ENCODE measurements around the gene PDE8A. TPM values are rescaled to one million over a fixed set of nuclear protein-coding genes. Genes with fewer than 3 reads are reported as not detected.

PDE8A gene
- total and polyA plus RNA-seq, 4 donors, result 11.2 to 47.5 (median 16.6) TPM

DNA sequence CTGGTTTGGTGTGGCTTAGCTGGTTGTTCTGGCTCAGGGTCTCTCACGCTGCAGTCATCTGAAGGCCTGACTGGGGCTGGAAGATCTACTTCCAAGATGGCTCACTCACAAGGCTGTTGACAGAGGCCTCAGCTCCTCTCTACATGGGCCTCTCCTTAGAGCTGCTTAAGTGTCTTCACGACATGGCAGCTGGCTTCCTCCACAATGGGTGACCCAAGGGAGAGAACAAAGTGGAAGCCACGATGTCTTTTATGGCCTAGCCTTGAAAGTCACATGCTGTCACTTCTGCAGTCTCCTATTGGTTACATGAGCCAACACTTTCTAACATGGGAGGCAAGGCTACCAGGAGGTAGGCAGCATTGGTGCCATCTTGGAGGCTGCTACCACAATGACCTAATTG is 13.4 kb upstream of the PDE8A start:
- H3K36me3 ChIP-seq (ENCODE audit: control insufficient read depth in 4 of 4, insufficient read depth in 3 of 4, low read depth in 1 of 4, low read length in 3 of 4), result peaks cover 0 to 17% (median 10%) of the 10 kb centered on the region in 4 donors
- H3K9me3 ChIP-seq (ENCODE audit: control insufficient read depth in 4 of 4, low read length in 3 of 4), result no peaks in the 10 kb centered on the region
- WGBS, result 95% methylated on average over 3 of the region's 3 CpGs
- no peak overlapping the region for H3K4me3 ChIP-seq (ENCODE audit: low read depth in 1 of 3, low read length in 3 of 3)
- TF ChIP-seq MAX (IDR thresholded peaks at IDR 0.05) (no peak), EGR1 (IDR thresholded peaks at IDR 0.05; ENCODE audit: low read depth in 2 of 2) (no peak), GABPA (IDR thresholded peaks at IDR 0.05 in 1 of 2, conservative IDR thresholded peaks at IDR 0.05 in 1 of 2) (no peak), FOXA2 (IDR thresholded peaks at IDR 0.05) (no peak), HNF4G (IDR thresholded peaks at IDR 0.05) (no peak), HNF4A (conservative IDR thresholded peaks at IDR 0.05) (no peak), ZBTB33 (IDR thresholded peaks at IDR 0.05) (no peak), ATF3 (IDR thresholded peaks at IDR 0.05) (no peak), RXRA (IDR thresholded peaks at IDR 0.05) (no peak), NR2F2 (IDR thresholded peaks at IDR 0.05) (no peak), RAD21 (IDR thresholded peaks at IDR 0.05) (no peak), FOXA1 (IDR thresholded peaks at IDR 0.05) (no peak), REST (IDR thresholded peaks at IDR 0.05) (no peak), TAF1 (conservative IDR thresholded peaks at IDR 0.05) (no peak), SP1 (IDR thresholded peaks at IDR 0.05) (no peak), JUND (IDR thresholded peaks at IDR 0.05) (no peak), YY1 (IDR thresholded peaks at IDR 0.05) (no peak)
- TF ChIP-seq, protein P1, sequence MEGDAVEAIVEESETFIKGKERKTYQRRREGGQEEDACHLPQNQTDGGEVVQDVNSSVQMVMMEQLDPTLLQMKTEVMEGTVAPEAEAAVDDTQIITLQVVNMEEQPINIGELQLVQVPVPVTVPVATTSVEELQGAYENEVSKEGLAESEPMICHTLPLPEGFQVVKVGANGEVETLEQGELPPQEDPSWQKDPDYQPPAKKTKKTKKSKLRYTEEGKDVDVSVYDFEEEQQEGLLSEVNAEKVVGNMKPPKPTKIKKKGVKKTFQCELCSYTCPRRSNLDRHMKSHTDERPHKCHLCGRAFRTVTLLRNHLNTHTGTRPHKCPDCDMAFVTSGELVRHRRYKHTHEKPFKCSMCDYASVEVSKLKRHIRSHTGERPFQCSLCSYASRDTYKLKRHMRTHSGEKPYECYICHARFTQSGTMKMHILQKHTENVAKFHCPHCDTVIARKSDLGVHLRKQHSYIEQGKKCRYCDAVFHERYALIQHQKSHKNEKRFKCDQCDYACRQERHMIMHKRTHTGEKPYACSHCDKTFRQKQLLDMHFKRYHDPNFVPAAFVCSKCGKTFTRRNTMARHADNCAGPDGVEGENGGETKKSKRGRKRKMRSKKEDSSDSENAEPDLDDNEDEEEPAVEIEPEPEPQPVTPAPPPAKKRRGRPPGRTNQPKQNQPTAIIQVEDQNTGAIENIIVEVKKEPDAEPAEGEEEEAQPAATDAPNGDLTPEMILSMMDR (IDR thresholded peaks at IDR 0.05; ENCODE audit: low read depth, low read length, missing input control), result no peak
- H3K4me1 ChIP-seq (ENCODE audit: control insufficient read depth in 4 of 4, insufficient read depth in 4 of 4, low read length in 3 of 4), result no peaks in the 10 kb centered on the region
- no peaks in the 10 kb centered on the region for H3K27me3 ChIP-seq (ENCODE audit: control insufficient read depth in 4 of 4, insufficient read depth in 4 of 4, low read length in 3 of 4)
- DNase-seq (ENCODE audit: low spot score), result no peak
- no peak overlapping the region for H3K27ac ChIP-seq (ENCODE audit: low read depth in 1 of 2, low read length in 2 of 2)
- H3K9ac ChIP-seq (ENCODE audit: low read depth in 1 of 2, low read length in 2 of 2), result no peak overlapping the region
